GM21381 (cell line): ENCODE results near the gene MED22.
"Not testable (repeated sequence)": the region's sequence is repeated elsewhere in the genome, so short reads cannot be mapped to it uniquely, and the experiment has no call there.

Experiments used
- ATAC-seq: cut with Tn5 transposase; IDR thresholded peaks from one replicate; pipeline ENCODE4 v1.9.1; 2021; ENCODE audit warnings: mild to moderate bottlenecking, moderate library complexity; ENCODE audit not compliant: unreplicated experiment

MED22 gene

DNA sequence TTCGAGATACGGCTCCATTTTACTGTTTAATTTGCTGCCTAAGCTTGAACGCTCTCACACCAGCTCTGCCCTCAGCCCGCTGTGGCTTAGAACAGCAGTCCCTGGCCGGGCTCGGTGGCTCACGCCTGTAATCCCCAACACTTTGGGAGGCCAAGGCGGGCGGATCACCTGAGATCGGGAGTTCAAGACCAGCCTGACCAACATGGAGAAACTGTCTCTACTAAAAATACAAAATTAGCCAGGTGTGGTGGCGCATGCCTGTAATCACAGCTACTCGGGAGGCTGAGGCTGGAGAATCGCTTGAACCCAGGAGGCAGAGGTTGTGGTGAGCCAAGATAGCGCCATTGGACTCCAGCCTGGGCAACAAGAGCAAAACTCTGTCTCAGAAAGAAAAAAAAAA is 29.3 kb upstream of the MED22 start:
- ATAC-seq = not testable (repeated sequence)

DNA sequence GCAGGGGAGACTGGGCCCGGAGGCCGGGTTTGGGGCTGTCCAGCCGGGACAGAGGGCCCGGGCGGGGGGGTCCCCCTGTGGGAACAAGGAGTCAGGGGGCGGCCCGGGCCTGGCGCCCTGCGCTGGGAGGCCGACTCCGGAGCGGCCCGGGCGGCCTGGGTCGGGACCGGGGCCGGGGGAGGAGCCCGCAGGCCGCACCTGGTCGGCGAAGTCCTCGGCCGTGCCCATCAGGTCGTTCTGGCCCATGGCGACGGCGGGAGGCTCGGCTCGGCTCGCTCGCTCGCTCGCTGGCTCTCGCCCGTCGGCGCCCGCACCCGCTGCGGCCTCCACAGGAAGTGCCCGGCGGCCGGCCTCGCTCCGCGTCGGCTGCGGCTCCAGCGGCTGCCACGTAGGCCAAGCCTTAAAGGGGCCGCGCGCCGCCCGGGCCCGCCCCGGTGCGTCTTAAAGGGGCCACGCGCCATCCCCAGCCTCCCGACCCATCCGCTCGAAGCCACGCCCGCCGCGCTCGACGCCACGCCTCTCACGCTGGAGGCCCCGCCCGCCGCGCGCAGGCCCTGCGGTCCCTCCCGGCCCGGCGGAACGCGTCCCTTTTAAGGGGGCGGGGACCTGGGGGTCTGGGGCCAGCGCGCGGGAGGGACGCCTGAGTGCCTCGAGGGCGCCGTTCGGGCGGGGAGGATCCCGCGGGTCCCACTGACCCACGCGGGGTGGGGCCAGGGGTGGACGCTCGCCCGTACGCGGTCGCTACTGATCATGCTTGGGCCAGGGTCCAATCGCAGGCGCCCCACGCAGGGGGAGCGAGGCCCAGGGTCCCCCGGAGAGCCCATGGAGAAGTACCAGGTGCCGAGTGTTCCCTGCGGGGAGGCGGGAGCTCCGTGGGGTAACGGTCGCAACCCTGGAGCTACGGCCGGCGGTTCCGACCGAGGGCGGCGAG is 28.1 kb upstream of the MED22 start, which contains the start of the genes STKLD1 and SURF4:
Gene STKLD1 (plus strand): TSS at position 643 of the 931 bp plus-strand sequence. CDS start 108 bp downstream, at position 751.
Gene SURF4 (minus strand): TSS at position 337 of the 931 bp plus-strand sequence. CDS start 91 bp downstream, at position 246.
- peak; percentile 89 for ATAC-seq

DNA sequence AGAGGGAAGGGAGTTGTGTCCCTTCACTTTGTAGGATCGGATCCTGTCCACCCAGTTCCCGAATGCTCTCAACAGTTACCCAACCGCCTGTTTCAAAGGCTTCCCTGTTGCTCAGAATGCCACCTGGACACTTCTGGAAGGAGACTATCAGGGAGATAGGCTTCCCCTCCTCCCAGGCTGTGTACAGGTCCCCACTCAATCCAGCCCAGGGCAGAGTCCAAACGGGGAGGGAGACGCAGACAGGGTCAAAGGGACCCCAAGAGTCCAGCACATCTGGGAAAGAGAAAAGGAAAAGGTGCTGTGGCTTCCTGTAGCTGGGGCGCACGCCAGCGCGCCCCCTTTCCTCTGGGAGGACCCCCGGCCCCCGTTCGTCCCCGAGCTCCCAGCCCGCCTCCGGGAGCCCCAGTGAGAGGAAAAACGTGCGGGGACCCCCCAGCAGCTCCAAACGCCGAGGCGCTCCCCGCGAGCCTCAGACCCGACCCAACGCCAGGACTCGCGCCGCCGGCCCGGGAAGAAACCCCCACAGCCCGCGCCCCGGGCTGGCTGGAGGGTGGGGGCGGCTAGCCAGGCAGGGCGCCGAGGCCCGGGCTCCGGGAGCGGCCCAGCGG is 27.3 kb upstream of the MED22 start:
- ATAC-seq = peak; percentile 11

DNA sequence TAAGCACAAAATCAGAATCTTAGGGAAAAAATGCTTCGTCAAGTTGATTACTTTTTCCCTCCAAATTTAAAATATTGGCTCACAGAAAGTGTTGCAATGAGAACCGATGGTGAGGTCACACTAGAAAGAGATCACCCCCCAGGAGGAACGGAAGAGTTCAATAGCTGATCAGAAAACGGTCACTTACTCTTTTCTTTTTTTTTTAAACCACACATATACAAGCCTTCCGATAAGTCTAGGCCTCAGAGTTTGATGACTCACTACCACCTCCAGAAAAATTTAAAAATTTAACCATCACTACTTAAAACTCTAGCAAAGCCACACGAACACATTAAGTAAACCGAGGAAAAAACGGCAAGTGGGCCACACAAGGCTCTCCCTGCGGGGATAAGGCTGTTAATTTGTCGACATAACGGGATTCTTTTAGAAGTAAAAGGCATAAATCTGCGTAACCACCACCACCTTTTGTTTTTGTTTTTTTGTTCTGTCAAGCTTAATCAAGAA is 26.7 kb upstream of the MED22 start:
- ATAC-seq = no peak

DNA sequence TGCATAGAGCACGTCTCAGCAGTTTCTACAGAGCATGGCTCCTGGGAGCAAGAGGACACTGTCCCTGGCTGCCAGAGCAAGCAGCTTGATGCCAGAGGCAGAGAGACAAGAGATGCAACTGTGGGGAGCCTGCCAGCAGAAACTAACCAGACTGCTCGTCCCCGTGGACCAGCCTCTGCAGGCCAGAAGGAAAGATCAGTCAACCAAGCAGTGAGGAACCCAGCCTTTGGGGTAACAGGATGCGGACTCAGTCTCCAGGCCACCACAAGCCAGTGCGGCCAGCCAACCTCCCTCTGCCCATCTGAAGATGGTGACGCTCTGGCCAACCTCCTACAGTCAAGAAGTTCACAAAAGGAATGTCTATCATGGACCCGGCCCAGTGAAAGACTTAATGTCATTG is 24.2 kb upstream of the MED22 start:
- no peak for ATAC-seq

DNA sequence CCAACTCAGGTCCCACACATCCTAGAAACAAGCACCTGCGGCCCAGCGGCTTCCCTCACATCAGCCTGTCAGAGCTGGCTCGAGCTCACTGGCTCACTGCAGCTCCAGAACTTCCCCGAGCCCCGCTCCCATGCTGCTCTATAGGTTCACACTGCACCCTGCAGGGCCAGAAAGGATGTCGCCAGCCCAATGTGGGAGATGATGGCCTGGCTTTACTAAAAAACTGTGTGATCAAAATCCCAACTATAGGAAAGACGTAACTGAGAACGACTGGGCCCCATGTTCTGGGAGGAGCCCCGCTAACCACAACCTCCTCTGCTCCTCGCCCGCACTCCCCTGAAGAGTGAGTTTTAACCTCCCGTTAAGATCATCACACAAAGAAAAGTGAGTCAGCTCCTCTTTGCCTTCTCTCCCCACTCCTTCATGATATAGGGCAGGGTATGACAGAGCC is 23.4 kb upstream of the MED22 start:
- no peak for ATAC-seq

DNA sequence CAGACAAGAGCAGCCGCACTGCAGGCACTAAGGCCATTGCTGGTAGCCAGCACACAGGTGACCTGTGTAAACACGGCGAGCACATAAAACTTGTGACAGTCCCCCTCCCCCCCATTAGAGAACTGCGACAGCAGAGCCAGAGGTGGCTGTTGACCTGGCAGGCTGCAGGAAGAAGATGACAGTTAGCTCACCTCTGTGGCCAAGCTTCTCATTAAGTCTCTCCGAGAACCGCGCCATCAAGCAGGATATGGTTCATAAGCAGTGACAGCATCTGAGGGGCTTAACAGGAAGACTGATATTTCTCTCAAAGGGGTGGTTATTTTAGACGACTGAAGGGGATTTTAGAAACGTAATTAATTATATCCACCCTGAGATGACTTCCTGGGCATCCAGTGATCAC is 22.8 kb upstream of the MED22 start:
- no peak for ATAC-seq

DNA sequence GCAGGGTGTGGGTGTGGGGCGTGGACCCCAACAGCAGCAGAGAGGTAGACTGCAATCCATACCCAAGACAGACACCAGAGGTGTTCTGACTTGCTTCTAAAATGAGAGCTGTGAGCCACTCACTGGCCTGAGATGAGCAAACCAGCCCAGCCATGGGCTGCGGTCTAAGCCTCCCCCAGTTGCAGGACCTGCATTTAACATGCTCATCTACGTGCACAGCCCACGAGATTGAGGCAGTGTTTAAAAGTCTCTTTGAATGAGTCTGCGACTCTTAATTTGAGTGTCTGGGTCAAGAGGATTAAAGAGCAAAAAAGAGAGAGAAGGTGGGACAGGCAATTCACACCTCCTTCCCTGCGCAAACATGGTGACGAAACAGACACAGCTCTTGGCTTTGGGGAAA is 22.0 kb upstream of the MED22 start:
- no peak for ATAC-seq

DNA sequence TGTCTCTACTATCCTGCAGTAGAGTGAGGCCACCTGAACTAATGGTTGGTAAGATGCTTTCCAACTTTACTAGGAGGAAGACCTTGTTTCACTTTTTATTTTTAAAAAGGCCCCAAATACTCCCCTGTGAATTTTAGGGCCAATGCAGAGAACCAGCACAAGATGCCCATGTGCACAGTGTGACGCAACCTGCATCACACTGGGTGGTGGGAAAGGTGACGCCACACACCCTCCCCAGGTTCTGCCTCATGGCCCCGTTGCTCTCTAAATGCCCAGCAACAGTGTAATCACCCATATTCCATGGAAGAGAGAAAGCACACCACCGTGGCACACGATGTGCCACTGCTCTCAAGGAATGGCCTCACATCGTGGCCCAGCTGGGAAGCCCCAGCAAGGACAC is 21.5 kb upstream of the MED22 start:
- ATAC-seq = no peak

DNA sequence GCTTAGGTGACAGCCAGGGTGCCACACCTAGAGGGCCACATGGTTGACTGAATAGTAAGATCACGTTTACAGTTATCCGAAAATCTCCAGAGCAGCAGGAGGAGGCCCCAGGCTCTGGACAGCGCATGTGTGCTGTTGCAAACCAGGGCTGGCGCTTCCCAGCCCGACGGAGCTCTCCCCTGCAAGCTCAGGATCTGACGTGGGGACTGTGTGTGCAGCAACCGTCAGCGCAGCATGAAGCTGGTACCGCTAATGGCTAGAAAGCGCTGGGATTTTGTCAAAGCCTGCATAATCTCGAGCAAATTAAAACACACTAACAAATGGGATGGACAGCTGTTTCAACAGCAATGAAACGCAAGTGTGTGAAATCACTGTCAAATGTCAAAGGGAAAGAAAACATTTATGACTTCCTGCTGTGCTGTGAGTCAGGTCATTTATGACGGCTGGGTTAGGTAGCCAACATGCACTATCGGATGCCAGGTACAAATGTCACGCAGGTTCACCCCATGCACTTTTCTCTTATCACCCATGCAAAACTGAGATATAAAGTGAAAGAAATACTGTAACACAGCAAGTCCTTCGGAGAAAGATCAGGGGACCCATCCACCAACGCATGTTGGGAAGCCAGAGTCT is 20.4 kb upstream of the MED22 start:
- ATAC-seq = no peak

DNA sequence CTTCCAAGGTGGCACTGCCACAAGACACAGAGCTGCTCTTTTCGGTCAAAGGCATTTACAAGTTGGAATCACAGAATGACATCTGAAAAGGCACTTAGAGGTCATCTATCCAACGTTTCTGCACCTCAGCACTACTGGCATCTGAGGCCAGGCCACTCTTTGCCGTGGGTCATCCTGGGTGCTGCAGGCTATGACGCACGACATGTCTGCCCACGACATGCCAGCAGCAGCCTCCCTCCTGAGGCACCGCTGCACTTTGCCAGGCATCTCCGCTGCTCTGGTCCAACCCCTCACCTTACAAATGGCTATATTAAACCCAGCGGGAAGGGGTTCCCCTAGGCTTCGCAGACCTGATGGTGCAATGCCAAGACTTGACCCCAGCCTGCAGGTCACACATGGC is 19.8 kb upstream of the MED22 start:
- no peak for ATAC-seq

DNA sequence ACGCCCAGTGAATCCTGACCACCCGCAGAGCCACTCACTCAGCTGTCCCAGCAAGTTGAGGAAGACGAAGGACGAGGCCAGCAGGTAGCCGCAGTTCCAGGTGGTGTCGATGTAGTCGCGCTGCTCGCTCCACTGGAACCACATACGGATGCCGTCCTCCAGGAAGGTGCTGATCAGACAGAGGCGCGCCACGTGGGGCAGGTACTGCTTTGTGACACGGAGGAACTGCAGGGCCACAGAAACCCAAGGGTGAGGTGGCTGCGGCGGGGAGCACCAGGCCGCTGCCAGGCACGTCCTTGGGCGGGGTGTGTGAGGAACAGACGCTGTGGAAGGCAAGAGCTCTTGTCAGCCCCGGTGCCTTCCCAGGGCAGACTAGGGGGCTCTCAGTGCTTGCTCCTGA is 19.3 kb upstream of the MED22 start:
- no peak for ATAC-seq

DNA sequence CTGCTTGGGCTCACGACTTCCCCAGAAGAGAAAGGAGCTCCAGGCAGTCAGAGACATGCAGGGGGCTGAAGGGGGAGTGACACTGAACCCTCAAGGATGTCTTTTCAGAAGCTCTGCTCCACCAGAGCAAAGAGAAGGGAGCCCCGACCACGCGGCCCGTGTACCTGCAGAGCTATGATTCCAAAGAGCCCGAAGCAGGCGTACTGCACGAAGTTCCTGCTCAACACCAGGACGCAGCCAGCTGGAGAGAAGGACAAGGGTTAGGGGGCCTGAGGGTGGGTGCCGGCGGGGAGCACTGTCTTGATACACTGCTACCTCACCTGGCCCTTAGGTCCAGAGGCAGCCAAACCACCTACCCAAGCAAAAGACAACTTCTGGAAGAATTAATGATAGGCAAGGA is 18.5 kb upstream of the MED22 start:
- ATAC-seq = no peak

DNA sequence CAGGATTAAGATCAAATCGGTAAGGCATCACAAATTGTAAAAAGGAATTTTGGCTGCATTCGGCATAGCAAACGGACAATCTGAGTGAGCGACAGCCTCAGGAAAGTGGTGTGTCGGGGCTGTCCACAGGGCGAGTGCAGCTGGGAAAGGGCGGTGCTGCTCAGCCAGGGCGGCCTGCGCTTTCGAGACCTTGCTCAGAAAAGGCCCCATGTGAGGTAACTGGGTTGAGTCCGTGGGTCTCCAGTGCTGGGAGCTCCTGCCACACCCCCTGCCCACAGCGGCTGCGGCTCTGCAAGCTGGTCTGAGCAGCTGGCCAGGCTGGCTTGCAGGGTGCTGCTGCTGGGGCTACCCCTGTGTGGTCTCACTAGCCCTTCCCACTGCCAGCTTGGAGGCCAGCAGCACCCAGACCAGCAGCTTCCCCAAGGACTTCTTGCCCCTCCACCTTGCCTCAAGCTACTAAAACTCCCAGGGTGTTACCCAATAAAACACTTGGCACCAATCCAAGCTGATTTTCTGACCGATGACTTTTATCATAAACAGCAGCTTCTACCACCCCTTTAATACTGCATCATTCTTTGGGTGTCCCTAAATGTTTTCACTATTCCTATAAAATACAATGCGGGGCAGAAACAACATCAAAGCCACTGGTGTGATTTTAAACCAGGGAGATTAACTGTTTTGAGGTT is 14.6 kb upstream of the MED22 start:
- ATAC-seq = no peak

DNA sequence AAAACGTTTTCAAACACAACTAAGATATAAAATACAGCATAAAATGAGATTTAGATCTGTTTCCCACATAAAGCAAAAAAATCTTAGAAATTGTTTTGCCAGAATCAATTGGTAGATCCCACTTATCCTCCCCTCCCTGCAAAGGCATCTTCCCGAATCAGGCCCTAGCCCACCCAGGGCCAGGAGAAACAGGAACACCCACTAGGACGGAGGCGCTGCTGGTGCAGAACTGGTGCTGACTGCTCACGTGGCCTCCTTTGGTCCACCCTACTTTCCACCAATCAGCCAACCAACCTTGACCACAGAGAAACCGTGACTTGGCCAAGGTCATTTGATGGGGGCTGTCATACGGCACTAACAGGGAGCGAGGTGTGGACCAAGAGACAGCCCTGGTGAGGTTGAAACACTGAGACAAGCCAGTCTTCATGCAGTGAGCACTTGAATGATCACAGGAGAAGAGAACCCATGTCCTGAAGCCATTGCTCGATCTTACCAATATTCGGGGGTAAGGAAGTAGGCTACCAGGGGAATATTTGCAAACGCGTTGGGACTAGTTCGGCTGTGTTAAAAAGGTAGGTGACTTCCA is 13.7 kb upstream of the MED22 start:
- no peak for ATAC-seq

DNA sequence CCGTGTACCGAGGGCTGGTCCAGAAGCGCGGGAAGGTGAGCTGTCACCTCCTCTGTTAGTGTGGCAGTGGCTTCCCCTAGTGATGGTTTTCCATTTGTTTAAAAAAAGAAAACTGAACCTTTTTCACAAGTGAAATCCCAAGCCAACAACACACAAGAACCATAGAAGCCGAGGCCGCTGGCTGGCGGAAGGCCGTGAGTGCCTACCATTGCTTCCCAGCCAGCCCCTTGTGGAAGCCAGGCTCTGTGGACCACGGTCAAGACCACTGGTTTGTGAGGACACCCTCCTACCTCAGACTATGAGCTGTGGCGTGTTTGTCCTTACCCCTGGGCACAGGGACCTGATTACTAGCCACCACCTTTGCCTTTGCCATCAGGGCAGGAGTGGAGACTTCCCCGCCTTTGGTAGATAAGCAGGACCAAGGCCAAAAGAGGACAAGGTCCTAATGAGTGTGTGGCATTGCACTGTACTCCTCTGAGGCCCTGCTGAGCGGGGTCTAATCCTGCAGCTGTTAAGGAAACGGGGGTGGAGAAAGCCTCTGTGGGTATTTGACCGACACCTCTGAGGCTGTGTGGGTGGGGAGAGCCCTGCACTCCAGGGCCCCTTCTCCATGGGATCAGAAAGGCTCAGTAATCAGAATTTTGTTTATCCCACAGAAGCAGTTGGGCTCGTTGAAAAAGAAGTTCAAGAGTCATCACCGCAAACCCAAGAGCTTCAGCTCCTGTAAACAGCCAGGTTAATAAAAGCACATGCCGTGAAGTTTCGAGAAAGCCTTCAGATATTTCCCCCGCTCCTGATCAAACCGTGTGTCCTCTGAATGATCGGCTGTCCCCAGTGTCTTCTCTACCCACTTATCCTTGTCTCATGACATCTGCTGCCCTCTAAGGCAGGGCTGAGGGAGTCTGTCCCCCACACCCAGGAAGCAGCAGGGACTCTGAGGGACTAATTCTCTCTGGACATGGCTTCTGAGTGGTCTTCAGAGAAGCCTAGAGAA is 12.8 kb upstream of the MED22 start:
- no peak for ATAC-seq

DNA sequence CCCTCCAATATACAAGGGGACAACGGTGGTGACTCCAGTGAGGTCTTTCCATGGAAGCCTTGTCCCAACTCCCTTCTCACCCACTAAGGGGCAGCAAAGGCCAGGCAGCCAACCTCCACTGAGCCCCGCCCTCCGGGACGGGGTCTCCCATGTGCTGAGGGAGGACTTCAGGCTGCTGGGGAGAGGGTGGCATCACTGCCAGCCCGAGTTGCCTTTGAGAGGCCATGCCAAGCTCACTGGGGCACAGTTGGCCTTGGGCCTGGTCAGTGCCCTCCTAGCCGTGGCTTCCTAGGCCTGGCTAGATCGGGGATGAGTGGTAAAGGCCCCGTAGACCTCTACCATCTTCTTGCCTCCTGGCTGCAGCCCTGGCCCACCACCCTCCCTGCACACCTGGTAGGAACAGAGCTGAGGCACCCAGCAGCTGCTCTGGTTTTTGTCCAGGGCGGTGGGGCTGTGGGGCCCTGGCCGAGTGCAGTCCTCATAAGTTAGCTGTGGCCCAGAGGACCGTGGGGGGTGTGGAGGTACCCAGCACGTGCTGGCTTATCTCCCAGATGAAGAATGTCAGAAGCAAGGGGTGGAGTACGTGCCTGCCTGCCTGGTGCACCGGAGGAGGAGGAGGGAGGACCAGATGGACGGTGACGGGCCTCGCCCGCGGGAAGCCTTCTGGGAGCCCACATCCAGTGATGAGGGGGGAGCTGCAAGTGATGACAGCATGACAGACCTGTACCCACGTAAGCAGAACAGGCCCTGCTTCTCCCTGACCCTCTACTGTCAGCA is 11.7 kb upstream of the MED22 start:
- no peak for ATAC-seq

DNA sequence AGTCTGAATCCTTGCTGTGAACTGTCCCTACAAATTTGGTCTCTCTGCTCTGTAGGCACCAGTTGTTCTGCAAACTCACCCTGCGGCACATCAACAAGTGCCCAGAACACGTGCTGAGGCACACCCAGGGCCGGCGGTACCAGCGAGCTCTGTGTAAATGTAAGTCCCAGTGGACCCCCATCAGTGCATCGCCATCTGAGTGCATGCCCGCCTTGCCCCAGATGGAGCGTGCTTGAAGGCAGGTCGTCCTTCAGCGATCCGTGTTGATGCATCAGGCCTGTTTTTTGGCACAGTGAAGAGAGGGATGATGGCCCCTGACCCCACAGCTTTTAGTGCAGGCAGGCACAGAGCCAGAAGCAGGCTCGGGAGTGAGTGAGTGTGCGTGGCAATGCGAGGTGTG is 9.7 kb upstream of the MED22 start:
- no peak for ATAC-seq
